ENCODE data around the gene NR3C1.

The NR3C1 gene

GRCh38 chr5:143311955-143312354, 91.5 kb downstream of the NR3C1 start:
- H4K20me1 ChIP-seq (ENCODE audit: insufficient read depth, low read length): 0 out of 2 replicates have a peak, but pooled peaks cover 5% of the 10 kb centered on the region
- no peak overlapping the region for H3K9ac ChIP-seq (ENCODE audit: low read length)
- H3K4me2 ChIP-seq (ENCODE audit: low read depth, low read length): no peak overlapping the region
- H3K27me3 ChIP-seq (replicated peaks; ENCODE audit: insufficient read depth, low read length): no peaks in the 10 kb centered on the region
- H3K4me1 ChIP-seq (ENCODE audit: low read length): peaks cover 33% of the 10 kb centered on the region; the same call in 1 of the 2 replicates
- H3K79me2 ChIP-seq (ENCODE audit: low read length): peaks cover 96% of the 10 kb centered on the region
- no peak overlapping the region for H2AFZ ChIP-seq (ENCODE audit: low read length)
- no peaks in the 10 kb centered on the region for H3F3A ChIP-seq (ENCODE audit: insufficient read depth, low read length)
- H3K9me2 ChIP-seq (replicated peaks; ENCODE audit: insufficient read depth, low read length): no peaks in the 10 kb centered on the region
- no peak overlapping the region for H3K4me3 ChIP-seq (ENCODE audit: low read length)
- H3K27ac ChIP-seq (ENCODE audit: low read length): no peak overlapping the region
- TF ChIP-seq CTCF (IDR thresholded peaks at IDR 0.05; ENCODE audit: low read length): no peak
- TF ChIP-seq EZH2phosphoT487 (IDR thresholded peaks at IDR 0.05; ENCODE audit: low read length): no peak
- no peak for TF ChIP-seq EZH2 (optimal IDR thresholded peaks at IDR 0.05; ENCODE audit: low read depth, low read length)
- peaks cover 24% of the 10 kb centered on the region for H3K36me3 ChIP-seq (replicated peaks; ENCODE audit: insufficient read depth, low read length)
- H3K9me3 ChIP-seq (replicated peaks; ENCODE audit: insufficient read depth, low read length): no peaks in the 10 kb centered on the region
- DNase-seq: peak; percentile 24

DNA sequence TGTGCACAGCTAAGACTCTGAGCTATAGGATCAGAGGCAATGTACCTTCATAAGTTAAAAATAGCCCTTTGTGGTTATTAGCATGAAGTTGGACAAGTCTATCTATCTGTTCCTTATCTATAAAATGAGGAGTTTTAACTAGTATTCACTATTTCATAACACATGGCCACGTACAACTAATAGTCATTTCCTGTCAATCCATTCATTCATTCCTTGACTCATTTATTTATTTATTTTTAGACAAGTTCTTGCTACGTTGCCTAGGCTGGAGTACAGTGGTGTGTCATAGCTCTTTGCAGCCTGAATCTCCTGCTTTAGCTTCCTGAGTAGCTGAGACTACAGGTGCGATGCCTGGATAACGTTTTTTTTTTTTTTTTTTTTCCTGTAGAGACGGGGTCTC, 92.1 kb downstream of the NR3C1 start:
- peaks cover 33% of the 10 kb centered on the region; the same call in 1 of the 2 replicates for H3K4me1 ChIP-seq (ENCODE audit: low read length)
- no peaks in the 10 kb centered on the region for H3F3A ChIP-seq (ENCODE audit: insufficient read depth, low read length)
- 0 out of 2 replicates have a peak, but pooled peaks cover 5% of the 10 kb centered on the region for H4K20me1 ChIP-seq (ENCODE audit: insufficient read depth, low read length)
- H3K9ac ChIP-seq (ENCODE audit: low read length): no peak overlapping the region
- H3K27me3 ChIP-seq (replicated peaks; ENCODE audit: insufficient read depth, low read length): no peaks in the 10 kb centered on the region
- peaks cover 93% of the 10 kb centered on the region for H3K79me2 ChIP-seq (ENCODE audit: low read length)
- no peak overlapping the region for H3K4me2 ChIP-seq (ENCODE audit: low read depth, low read length)
- TF ChIP-seq CTCF (IDR thresholded peaks at IDR 0.05; ENCODE audit: low read length) (no peak), EZH2 (optimal IDR thresholded peaks at IDR 0.05; ENCODE audit: low read depth, low read length) (no peak), EZH2phosphoT487 (IDR thresholded peaks at IDR 0.05; ENCODE audit: low read length) (no peak)
- H3K36me3 ChIP-seq (replicated peaks; ENCODE audit: insufficient read depth, low read length): peaks cover 24% of the 10 kb centered on the region
- no peak for DNase-seq
- no peaks in the 10 kb centered on the region for H3K9me3 ChIP-seq (replicated peaks; ENCODE audit: insufficient read depth, low read length)
- no peak overlapping the region for H2AFZ ChIP-seq (ENCODE audit: low read length)
- no peak overlapping the region for H3K27ac ChIP-seq (ENCODE audit: low read length)
- H3K4me3 ChIP-seq (ENCODE audit: low read length): no peak overlapping the region
- no peaks in the 10 kb centered on the region for H3K9me2 ChIP-seq (replicated peaks; ENCODE audit: insufficient read depth, low read length)

GRCh38 chr5:143309661-143310431, 93.6 kb downstream of the NR3C1 start:
- TF ChIP-seq EZH2 (optimal IDR thresholded peaks at IDR 0.05; ENCODE audit: low read depth, low read length) (no peak), CTCF (IDR thresholded peaks at IDR 0.05; ENCODE audit: low read length) (no peak), EZH2phosphoT487 (IDR thresholded peaks at IDR 0.05; ENCODE audit: low read length) (no peak)
- H2AFZ ChIP-seq (ENCODE audit: low read length): no peak overlapping the region
- DNase-seq: no peak
- peaks cover 24% of the 10 kb centered on the region for H3K36me3 ChIP-seq (replicated peaks; ENCODE audit: insufficient read depth, low read length)
- no peak overlapping the region for H3K4me2 ChIP-seq (ENCODE audit: low read depth, low read length)
- no peak overlapping the region for H3K27ac ChIP-seq (ENCODE audit: low read length)
- no peak overlapping the region for H3K4me3 ChIP-seq (ENCODE audit: low read length)
- no peaks in the 10 kb centered on the region for H4K20me1 ChIP-seq (ENCODE audit: insufficient read depth, low read length)
- H3K79me2 ChIP-seq (ENCODE audit: low read length): peaks cover 93% of the 10 kb centered on the region
- no peaks in the 10 kb centered on the region for H3F3A ChIP-seq (ENCODE audit: insufficient read depth, low read length)
- no peak overlapping the region for H3K9ac ChIP-seq (ENCODE audit: low read length)
- no peaks in the 10 kb centered on the region for H3K9me2 ChIP-seq (replicated peaks; ENCODE audit: insufficient read depth, low read length)
- peaks cover 28% of the 10 kb centered on the region; the same call in 1 of the 2 replicates for H3K4me1 ChIP-seq (ENCODE audit: low read length)
- H3K9me3 ChIP-seq (replicated peaks; ENCODE audit: insufficient read depth, low read length): no peaks in the 10 kb centered on the region
- no peaks in the 10 kb centered on the region for H3K27me3 ChIP-seq (replicated peaks; ENCODE audit: insufficient read depth, low read length)
